Upper lobe of left lung (tissue), 6 donors: ENCODE data around the gene MYL4. TPM values are rescaled to one million over a fixed set of nuclear protein-coding genes. Genes with fewer than 3 reads are reported as not detected.

Experiments
- ATAC-seq, 2 donors: fragments of 200-7000 bp; cut with Tn5 transposase; one replicate each; pipeline ENCODE4 v1.9.1; 2022; ENCODE audit warnings: mild to moderate bottlenecking in 2 of 2, moderate library complexity in 2 of 2; ENCODE audit not compliant: low FRiP score in 2 of 2
- DNase-seq, 2 donors: peaks; one replicate each; pipeline ENCODE4 v3.0.0-alpha.2; 2019 to 2020
- H3K27ac ChIP-seq, 4 donors: fragments of 200-600 bp; sonication (generic); one replicate each; pipeline ENCODE4 v1.5.1; 2016 to 2019
- H3K27me3 ChIP-seq, 4 donors: fragments of 200-600 bp; sonication (generic); one replicate each; pipeline ENCODE4 v1.5.1; 2017 to 2019
- H3K36me3 ChIP-seq, 4 donors: fragments of 200-600 bp; sonication (generic); one replicate each; pipeline ENCODE4 v1.5.1; 2016 to 2019
- H3K4me1 ChIP-seq, 4 donors: fragments of 200-600 bp; sonication (generic); one replicate each; pipeline ENCODE4 v1.5.1; 2018 to 2019
- H3K4me3 ChIP-seq, 4 donors: fragments of 200-600 bp; sonication (generic); one replicate each; pipeline ENCODE4 v1.5.1; 2017 to 2019; ENCODE audit warnings: mild to moderate bottlenecking in 2 of 4, moderate library complexity in 1 of 4
- H3K9me3 ChIP-seq, 4 donors: fragments of 200-600 bp; sonication (generic); one replicate each; pipeline ENCODE4 v1.5.1; 2018 to 2019
- EP300 ChIP-seq, 4 donors: sonication (generic); formaldehyde crosslinking; IDR thresholded peaks; one replicate each; pipeline ENCODE4 v1.5.1; 2017; ENCODE audit warnings: antibody characterized with exemption in 4 of 4, control low read depth in 2 of 4
- POLR2A ChIP-seq, 4 donors: fragments of 450-650 bp; IDR thresholded peaks; one replicate each; pipeline ENCODE4 v1.5.1; 2016 to 2017; ENCODE audit warnings: antibody characterized with exemption in 4 of 4, mild to moderate bottlenecking in 2 of 4
- POLR2AphosphoS5 ChIP-seq, 2 donors: sonication (generic); formaldehyde crosslinking; IDR thresholded peaks; one replicate each; pipeline ENCODE4 v1.5.1; 2017; ENCODE audit warnings: antibody characterized with exemption in 2 of 2
- WGBS, 2 donors: methylation state at CpG; one replicate each; pipeline ENCODE4 v1.1.5; 2017 to 2018; 5-methylcytosine and 5-hydroxymethylcytosine counted together
- total RNA-seq, 6 donors: library from RNA; depleted of rRNA in 4 of 6; stranded (reverse); fragments of >200 nt in 4 of 6; gene quantifications; one replicate each; pipeline versions ENCODE4 v1.1.0 to v1.2.1, GENCODE V29; 2016 to 2021
- TF ChIP-seq, protein P1 (sequence below), 6 experiments: fragments of 450-650 bp in 4 of 6; fragments of 200-600 bp in 2 of 6; sonication (generic) in 2 of 6; IDR thresholded peaks; one replicate each; pipeline ENCODE4 v1.5.1; 2016 to 2019; ENCODE audit warnings: antibody characterized with exemption in 6 of 6
- donor health status: DM: no; HTN: no; CAD: no; lungs with moderate emphysema.
- donor health status: DM: no; HTN: yes; CAD: no; lungs with severe emphysema.

MYL4 gene
- total RNA-seq, 6 donors from 2014 or later = 1.4 to 3.1 (median 1.6) TPM; not detected in 3

DNA sequence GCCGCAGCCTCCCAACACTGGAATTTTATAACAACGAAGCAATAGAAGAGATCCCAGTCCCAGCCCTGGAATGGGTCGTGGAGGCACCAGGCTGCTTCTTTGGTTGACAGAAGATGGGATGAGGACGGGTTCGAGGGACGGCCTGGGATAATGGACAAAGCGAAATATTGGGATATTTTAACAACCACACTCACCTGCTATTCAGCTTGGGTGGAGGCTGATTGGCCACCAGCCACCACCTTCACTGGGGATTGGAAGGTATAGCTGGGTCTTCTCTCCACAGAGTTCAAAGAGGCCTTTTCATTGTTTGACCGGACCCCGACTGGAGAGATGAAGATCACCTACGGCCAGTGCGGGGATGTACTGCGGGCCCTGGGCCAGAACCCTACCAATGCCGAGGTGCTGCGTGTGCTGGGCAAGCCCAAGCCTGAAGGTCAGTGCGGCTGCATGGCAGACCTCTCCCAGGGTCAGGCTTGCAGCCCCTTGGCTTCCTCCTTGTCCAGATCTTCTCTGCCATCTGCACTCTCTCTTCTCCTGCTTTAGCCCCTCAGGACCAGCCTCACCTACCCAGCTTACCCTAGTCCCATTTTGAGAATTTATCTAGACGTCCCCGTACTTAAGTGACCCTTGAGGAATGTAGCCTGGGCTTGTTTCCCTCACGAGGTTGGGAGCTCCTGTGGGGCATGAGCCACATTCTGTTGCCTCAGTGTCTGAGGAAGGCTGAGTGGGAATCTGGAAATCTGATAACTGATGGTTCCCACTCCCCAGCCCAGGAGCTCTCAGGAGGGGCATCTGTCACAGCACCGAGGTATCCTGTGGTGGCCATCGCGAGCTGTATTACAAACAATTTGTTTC is 10.7 kb downstream of the MYL4 start:
- H3K4me3 ChIP-seq = no peak overlapping the region
- no peaks in the 10 kb centered on the region for H3K36me3 ChIP-seq
- DNase-seq (no peak), ATAC-seq (peak in 1 of 2 donors; percentile 35)
- TF ChIP-seq, protein P1, sequence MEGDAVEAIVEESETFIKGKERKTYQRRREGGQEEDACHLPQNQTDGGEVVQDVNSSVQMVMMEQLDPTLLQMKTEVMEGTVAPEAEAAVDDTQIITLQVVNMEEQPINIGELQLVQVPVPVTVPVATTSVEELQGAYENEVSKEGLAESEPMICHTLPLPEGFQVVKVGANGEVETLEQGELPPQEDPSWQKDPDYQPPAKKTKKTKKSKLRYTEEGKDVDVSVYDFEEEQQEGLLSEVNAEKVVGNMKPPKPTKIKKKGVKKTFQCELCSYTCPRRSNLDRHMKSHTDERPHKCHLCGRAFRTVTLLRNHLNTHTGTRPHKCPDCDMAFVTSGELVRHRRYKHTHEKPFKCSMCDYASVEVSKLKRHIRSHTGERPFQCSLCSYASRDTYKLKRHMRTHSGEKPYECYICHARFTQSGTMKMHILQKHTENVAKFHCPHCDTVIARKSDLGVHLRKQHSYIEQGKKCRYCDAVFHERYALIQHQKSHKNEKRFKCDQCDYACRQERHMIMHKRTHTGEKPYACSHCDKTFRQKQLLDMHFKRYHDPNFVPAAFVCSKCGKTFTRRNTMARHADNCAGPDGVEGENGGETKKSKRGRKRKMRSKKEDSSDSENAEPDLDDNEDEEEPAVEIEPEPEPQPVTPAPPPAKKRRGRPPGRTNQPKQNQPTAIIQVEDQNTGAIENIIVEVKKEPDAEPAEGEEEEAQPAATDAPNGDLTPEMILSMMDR (IDR thresholded peaks at IDR 0.05) = no peak
- no peak for TF ChIP-seq POLR2AphosphoS5 (IDR thresholded peaks at IDR 0.05)
- TF ChIP-seq POLR2A (IDR thresholded peaks at IDR 0.05) = no peak
- TF ChIP-seq EP300 (IDR thresholded peaks at IDR 0.05) = no peak
- no peak overlapping the region for H3K27ac ChIP-seq
- WGBS, 2 donors = 86 to 95% methylated on average over 18 to 21 of the region's 21 CpGs
- H3K9me3 ChIP-seq = no peaks in the 10 kb centered on the region
- H3K27me3 ChIP-seq = no peaks in the 10 kb centered on the region
- peaks cover 10 to 17% (median 15%) of the 10 kb centered on the region in 4 donors for H3K4me1 ChIP-seq

DNA sequence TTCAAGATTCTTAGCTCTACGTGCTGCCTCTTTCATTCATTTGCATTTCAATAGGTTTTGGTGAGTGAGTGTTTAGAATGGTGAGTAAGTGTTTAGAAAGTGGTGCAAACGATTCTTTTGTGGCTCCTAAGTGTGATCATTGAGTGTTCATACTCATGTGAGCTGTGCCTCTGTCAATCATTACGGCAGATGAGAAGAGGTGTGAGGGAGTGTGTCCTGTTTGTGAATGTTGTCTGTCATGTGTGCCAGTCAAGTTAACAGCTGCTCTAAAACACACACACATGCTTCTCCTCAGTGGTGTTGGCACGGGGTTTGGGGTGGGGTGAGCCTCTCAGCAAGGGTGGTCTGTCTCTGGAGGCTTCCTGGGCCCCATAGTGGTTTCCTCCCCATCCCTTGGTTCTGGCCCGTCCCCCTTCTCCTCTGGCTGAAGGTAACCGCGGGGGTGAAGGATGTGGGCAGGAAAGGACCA is 11.4 kb downstream of the MYL4 start:
- no peak for ATAC-seq
- WGBS, 2 donors = 42 to 65% methylated on average over 7 of the region's 7 CpGs
- H3K9me3 ChIP-seq = no peaks in the 10 kb centered on the region

DNA sequence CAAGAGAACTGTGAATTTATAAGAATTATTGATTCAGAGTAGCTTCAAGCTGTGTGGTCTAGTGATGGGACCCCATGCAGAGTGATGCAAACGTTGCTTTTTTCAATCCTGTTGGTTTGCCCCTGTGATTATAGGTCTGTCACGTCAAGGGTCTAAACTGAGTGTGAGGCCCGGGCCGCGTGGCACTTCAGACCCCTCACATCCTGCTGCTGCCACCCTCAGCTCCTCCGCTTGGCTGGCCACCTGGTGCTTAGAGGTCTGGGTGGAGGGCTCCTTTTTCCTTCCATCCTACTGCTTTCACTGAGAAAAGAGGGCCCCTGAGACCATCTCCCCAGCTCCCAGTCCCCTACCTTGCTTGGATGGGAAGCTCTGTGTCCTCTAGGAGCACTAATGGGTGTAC is 12.0 kb downstream of the MYL4 start:
- WGBS, 2 donors = 70 to 88% methylated on average over 6 of the region's 6 CpGs
- Histone ChIP-seq H3K4me1 (peaks cover 23 to 29% (median 27%) of the 10 kb centered on the region in 4 donors), H3K36me3 (no peaks in the 10 kb centered on the region), H3K9me3 (no peaks in the 10 kb centered on the region), H3K27ac (no peak overlapping the region), H3K27me3 (no peaks in the 10 kb centered on the region), H3K4me3 (no peak overlapping the region)
- DNase-seq (peak in 1 of 2 donors; percentile 24), ATAC-seq (no peak)
- TF ChIP-seq, protein P1 (IDR thresholded peaks at IDR 0.05) = no peak
- TF ChIP-seq EP300 (IDR thresholded peaks at IDR 0.05) (no peak), POLR2A (IDR thresholded peaks at IDR 0.05) (no peak), POLR2AphosphoS5 (IDR thresholded peaks at IDR 0.05) (no peak)

More for the DNA sequence above, 11.4 kb downstream of the MYL4 start:
- Histone ChIP-seq H3K4me3 (no peak overlapping the region), H3K27me3 (no peaks in the 10 kb centered on the region), H3K27ac (no peak overlapping the region), H3K4me1 (peaks cover 17 to 24% (median 21%) of the 10 kb centered on the region in 4 donors), H3K36me3 (no peaks in the 10 kb centered on the region)
- no peak for DNase-seq
- TF ChIP-seq POLR2AphosphoS5 (IDR thresholded peaks at IDR 0.05) (no peak), EP300 (IDR thresholded peaks at IDR 0.05) (no peak), POLR2A (IDR thresholded peaks at IDR 0.05) (no peak)
- TF ChIP-seq, protein P1 (IDR thresholded peaks at IDR 0.05) = no peak

DNA sequence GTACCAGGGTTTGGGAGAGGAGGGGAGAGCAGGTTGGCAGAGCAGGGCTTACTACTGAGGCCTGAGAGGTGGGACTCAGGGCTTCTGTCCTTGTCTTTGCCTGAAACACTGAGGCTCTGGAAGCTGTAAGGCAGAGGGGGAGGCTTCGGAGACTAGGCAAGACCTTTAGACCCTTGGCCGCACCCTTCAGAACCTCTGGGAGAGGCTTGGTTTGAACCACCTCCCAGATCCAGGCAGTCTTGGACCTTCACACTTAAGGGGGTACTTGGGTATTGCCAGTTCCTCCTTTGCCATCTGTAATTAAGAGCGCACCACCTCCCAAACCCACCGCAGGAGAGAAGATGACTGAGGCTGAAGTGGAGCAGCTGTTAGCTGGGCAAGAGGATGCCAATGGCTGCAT is 12.9 kb downstream of the MYL4 start:
- H3K27me3 ChIP-seq = no peaks in the 10 kb centered on the region
- no peak overlapping the region for H3K27ac ChIP-seq
- no peak overlapping the region for H3K4me3 ChIP-seq
- no peaks in the 10 kb centered on the region for H3K36me3 ChIP-seq
- no peaks in the 10 kb centered on the region for H3K9me3 ChIP-seq
- 93 to 100% methylated on average over 1 to 4 of the region's 4 CpGs for WGBS, 2 donors
- H3K4me1 ChIP-seq = peaks cover 26 to 33% (median 31%) of the 10 kb centered on the region in 4 donors
- ATAC-seq (no peak), DNase-seq (no peak)
- no peak for TF ChIP-seq EP300 (IDR thresholded peaks at IDR 0.05)
- no peak for TF ChIP-seq POLR2AphosphoS5 (IDR thresholded peaks at IDR 0.05)
- TF ChIP-seq, protein P1 (IDR thresholded peaks at IDR 0.05) = no peak
- TF ChIP-seq POLR2A (IDR thresholded peaks at IDR 0.05) = no peak
